Measurements from ENCODE around the gene HOXA3.

- TF ChIP-seq CTCF (IDR thresholded peaks at IDR 0.05 in 8 of 11, conservative IDR thresholded peaks at IDR 0.05 in 3 of 11), result no peak
- no peak for TF ChIP-seq POLR2A (IDR thresholded peaks at IDR 0.05)
- TF ChIP-seq POLR2AphosphoS5 (IDR thresholded peaks at IDR 0.05), result peak in 2 of 3 donors; percentile 4 to 14
These were observed 18.9 kb upstream of the HOXA3 start for GRCh38 chr7:27171325-27171636.

Measured in spleen (tissue), 7 donors.